ENCODE results near the gene DUSP6. TPM values are rescaled to one million over a fixed set of nuclear protein-coding genes. Genes with fewer than 3 reads are reported as not detected.

DUSP6 gene
- total and polyA plus RNA-seq, 2 of the 13 experiments (the other 11 are each of a cell fraction or from before 2014, with no cell fraction given): 40.9 to 161 TPM

- no peaks in the 10 kb centered on the region for H4K20me1 ChIP-seq (ENCODE audit: insufficient read depth, low read length)
- no peak overlapping the region for H2AFZ ChIP-seq (ENCODE audit: low read length)
- POLR2A ChIA-PET: interaction anchor here (1.2 kb wide), 1 partner anchor 26 kb away, joined by 3 read pairs; the partner anchor contains the start of gene DUSP6
- CTCF ChIA-PET (ENCODE audit: low intra/inter-chr PET ratio, low total read pairs): no interaction called here
- no TSS peak for BruUV-seq (replicated peaks)
- DNase-seq (ENCODE audit: low spot score) (no peak), ATAC-seq (peak; percentile 59), FAIRE-seq (no peak)
- in situ Hi-C loops (cut with HindIII; ENCODE audit: extremely low pct_ligation_motif_present, low pct_unique_long_range_greater_than_20kb) (loop anchor here (25.0 kb wide), 1 partner anchor 264 kb away; no protein-coding TSS in a partner anchor), intact Hi-C loops (cut with micrococcal nuclease; ENCODE audit: unreplicated experiment) (no loop called here)
- no peak for TF ChIP-seq REST (IDR thresholded peaks at IDR 0.05; ENCODE audit: borderline replicate concordance in 1 of 2, low read depth in 1 of 2, low read length in 2 of 2)
- TF ChIP-seq YY1 (IDR thresholded peaks at IDR 0.05; ENCODE audit: insufficient read depth, insufficient replicate concordance, low read depth, low read length): no peak
- TF ChIP-seq SRF (IDR thresholded peaks at IDR 0.05; ENCODE audit: low read depth, low read length): peak; percentile 95
- no peak for TF ChIP-seq ZNF138 (CRISPR knock-in tag; IDR thresholded peaks at IDR 0.05; ENCODE audit: low read depth)
- no peak for TF ChIP-seq ZNF383 (CRISPR knock-in tag; IDR thresholded peaks at IDR 0.05; ENCODE audit: borderline replicate concordance)
- no peak for TF ChIP-seq ZNF616 (CRISPR knock-in tag; IDR thresholded peaks at IDR 0.05; ENCODE audit: low read depth)
- TF ChIP-seq CEBPZ (IDR thresholded peaks at IDR 0.05; ENCODE audit: low read length): no peak
- peak overlapping the region; percentile 40 for H3K4me2 ChIP-seq (ENCODE audit: low read depth, low read length)
- no peak overlapping the region for H3K9ac ChIP-seq (ENCODE audit: insufficient read depth, low read depth, low read length)
- WGBS (ENCODE audit: low lambda C conversion rate): 28% methylated on average over 9 of the region's 9 CpGs
- no peaks in the 10 kb centered on the region for H3K36me3 ChIP-seq (replicated peaks in 1 of 2; ENCODE audit: control insufficient read depth in 1 of 2, insufficient read depth in 2 of 2, low read length in 2 of 2)
- peaks cover 37% of the 10 kb centered on the region for H3K4me1 ChIP-seq (ENCODE audit: insufficient read depth, low read length)
- no peaks in the 10 kb centered on the region for H3K9me3 ChIP-seq (ENCODE audit: low read length)
- no peaks in the 10 kb centered on the region for H3K27me3 ChIP-seq (ENCODE audit: control insufficient read depth in 1 of 2, insufficient read depth in 2 of 2, low read length in 2 of 2)
- no peaks in the 10 kb centered on the region for H3K79me2 ChIP-seq (ENCODE audit: insufficient read depth, low read length)
- no peak overlapping the region for H3K27ac ChIP-seq (ENCODE audit: extremely low read length, insufficient read depth, low read length)
- H3K4me3 ChIP-seq (replicated peaks in 1 of 3; ENCODE audit: insufficient read depth in 1 of 3, low read depth in 2 of 3, low read length in 3 of 3): no peak overlapping the region
Observed at GRCh38 chr12:89326239-89327040, 25.9 kb downstream of the DUSP6 start.
